H9 (cell line): ENCODE measurements around the gene EVI5. TPM values are rescaled to one million over a fixed set of nuclear protein-coding genes. Genes with fewer than 3 reads are reported as not detected.

ENCODE experiments used
- DNase-seq: peaks from one replicate; pipeline ENCODE4 v3.0.0-alpha.2; 2017
- H2AFZ ChIP-seq: one replicate; pipeline ENCODE4 v1.6.1; 2013; ENCODE audit warnings: mild to moderate bottlenecking, low read length, control low read depth, moderate library complexity
- H2AK5ac ChIP-seq: 2 replicates; pipeline ENCODE4 v1.6.1; 2013; ENCODE audit warnings: low read length, control low read depth, mixed read lengths; ENCODE audit not compliant: insufficient read length
- H2BK120ac ChIP-seq: one replicate; pipeline ENCODE4 v1.6.1; 2013; ENCODE audit warnings: low read depth, mild to moderate bottlenecking, low read length, control low read depth, inconsistent platforms; ENCODE audit not compliant: poor library complexity, severe bottlenecking
- H2BK12ac ChIP-seq: 2 replicates; pipeline ENCODE4 v1.6.1; 2013; ENCODE audit warnings: low read length, control low read depth, mixed read lengths, low read depth; ENCODE audit not compliant: insufficient read length
- H2BK15ac ChIP-seq: 2 replicates; pipeline ENCODE4 v1.6.1; 2013; ENCODE audit warnings: low read depth, low read length, control low read depth
- H2BK20ac ChIP-seq: one replicate; pipeline ENCODE4 v1.6.1; 2013; ENCODE audit warnings: low read depth, mild to moderate bottlenecking, low read length, control low read depth, inconsistent platforms; ENCODE audit not compliant: poor library complexity, severe bottlenecking
- H2BK5ac ChIP-seq: 2 replicates; pipeline ENCODE4 v1.6.1; 2013; ENCODE audit warnings: low read length, control low read depth, mixed read lengths; ENCODE audit not compliant: insufficient read length
- H3K14ac ChIP-seq: 2 replicates; pipeline ENCODE4 v1.6.1; 2013; ENCODE audit warnings: low read length, control low read depth; ENCODE audit not compliant: insufficient read depth
- H3K18ac ChIP-seq: 2 replicates; pipeline ENCODE4 v1.6.1; 2013; ENCODE audit warnings: low read depth, mild to moderate bottlenecking, mixed read lengths, low read length, control low read depth; ENCODE audit not compliant: insufficient read length
- H3K23ac ChIP-seq: 2 replicates; pipeline ENCODE4 v1.6.1; 2013; ENCODE audit warnings: low read length, control low read depth, mixed read lengths, low read depth; ENCODE audit not compliant: insufficient read length
- H3K23me2 ChIP-seq: 2 replicates; pipeline ENCODE4 v1.6.1; 2013; ENCODE audit warnings: low read depth, mild to moderate bottlenecking, mixed read lengths, low read length, control low read depth; ENCODE audit not compliant: insufficient read length, poor library complexity, severe bottlenecking
- H3K27ac ChIP-seq: 2 replicates; pipeline ENCODE4 v1.5.1; 2013; ENCODE audit warnings: low read length, control low read depth, mixed read lengths, low read depth; ENCODE audit not compliant: insufficient read length
- H3K27me3 ChIP-seq: 2 replicates; pipeline ENCODE4 v1.6.1; 2013; ENCODE audit warnings: low read length, control low read depth, inconsistent platforms; ENCODE audit not compliant: insufficient read depth
- H3K4ac ChIP-seq: 2 replicates; pipeline ENCODE4 v1.6.1; 2013; ENCODE audit warnings: low read depth, mild to moderate bottlenecking, control low read depth, inconsistent platforms, low read length, moderate library complexity
- H3K4me1 ChIP-seq: 2 replicates; pipeline ENCODE4 v1.6.1; 2013; ENCODE audit warnings: low read length, control low read depth, inconsistent platforms; ENCODE audit not compliant: insufficient read depth
- H3K4me2 ChIP-seq: 2 replicates; pipeline ENCODE4 v1.6.1; 2013; ENCODE audit warnings: low read length, control low read depth, mixed read lengths; ENCODE audit not compliant: insufficient read length, insufficient read depth
- H3K56ac ChIP-seq: 2 replicates; pipeline ENCODE4 v1.6.1; 2013; ENCODE audit warnings: low read depth, mild to moderate bottlenecking, mixed read lengths, low read length, control low read depth; ENCODE audit not compliant: insufficient read length
- H3K79me1 ChIP-seq: 2 replicates; pipeline ENCODE4 v1.6.1; 2013; ENCODE audit warnings: low read depth, mild to moderate bottlenecking, moderate library complexity, low read length, control low read depth, inconsistent platforms; ENCODE audit not compliant: insufficient read depth, poor library complexity, severe bottlenecking
- H3K79me2 ChIP-seq: 2 replicates; pipeline ENCODE4 v1.6.1; 2013; ENCODE audit warnings: low read length, control low read depth, inconsistent platforms; ENCODE audit not compliant: insufficient read depth
- H3K9ac ChIP-seq: 2 replicates; pipeline ENCODE4 v1.6.1; 2013; ENCODE audit warnings: low read length, control low read depth, mixed read lengths; ENCODE audit not compliant: insufficient read length; ENCODE audit errors: extremely low read depth
- H3K9me3 ChIP-seq: one replicate; pipeline ENCODE4 v1.6.1; 2013; ENCODE audit warnings: low read depth, low read length, inconsistent platforms; ENCODE audit not compliant: control insufficient read depth
- H3T11ph ChIP-seq: one replicate; pipeline ENCODE4 v1.6.1; 2013; ENCODE audit warnings: mild to moderate bottlenecking, low read length, control low read depth, inconsistent platforms
- H4K20me1 ChIP-seq: one replicate; pipeline ENCODE4 v1.6.1; 2013; ENCODE audit not compliant: control insufficient read depth, insufficient read length, insufficient read depth
- H4K5ac ChIP-seq: 2 replicates; pipeline ENCODE4 v1.6.1; 2013; ENCODE audit warnings: low read depth, mild to moderate bottlenecking, mixed read lengths, low read length, control low read depth; ENCODE audit not compliant: insufficient read length
- H4K8ac ChIP-seq: replicated peaks from 2 replicates; pipeline ENCODE4 v1.6.1; 2013; ENCODE audit warnings: low read length, control low read depth, mixed read lengths, low read depth; ENCODE audit not compliant: insufficient read length
- H4K91ac ChIP-seq: 2 replicates; pipeline ENCODE4 v1.6.1; 2013; ENCODE audit warnings: low read depth, mild to moderate bottlenecking, moderate library complexity, mixed read lengths, low read length, control low read depth; ENCODE audit not compliant: insufficient read length
- H3K27ac Mint-ChIP-seq, 3 experiments: 2 replicates in 2 of 3; 3 replicates in 1 of 3; pipeline ENCODE4 v1.8.0; 2020 to 2021; ENCODE audit warnings: mixed read lengths in 3 of 3, mild to moderate bottlenecking in 1 of 3, moderate library complexity in 1 of 3
- H3K27me3 Mint-ChIP-seq: 2 replicates; pipeline ENCODE4 v1.8.0; 2021; ENCODE audit warnings: low read depth, mild to moderate bottlenecking, moderate library complexity, mixed read lengths
- H3K36me3 Mint-ChIP-seq, 3 experiments: 2 replicates in 2 of 3; 3 replicates in 1 of 3; pipeline ENCODE4 v1.8.0; 2020 to 2021; ENCODE audit warnings: low read depth in 3 of 3, mixed read lengths in 3 of 3; ENCODE audit not compliant: insufficient read depth in 1 of 3
- H3K4me1 Mint-ChIP-seq, 2 experiments: 2 replicates each; pipeline ENCODE4 v1.8.0; 2020; ENCODE audit warnings: mixed read lengths in 2 of 2
- H3K4me3 Mint-ChIP-seq, 2 experiments: 2 replicates in 1 of 2; 3 replicates in 1 of 2; pipeline ENCODE4 v1.8.0; 2020 to 2021; ENCODE audit warnings: mild to moderate bottlenecking in 2 of 2, mixed read lengths in 2 of 2, moderate library complexity in 1 of 2
- H3K9me3 Mint-ChIP-seq, 2 experiments: 2 replicates in 1 of 2; 3 replicates in 1 of 2; pipeline ENCODE4 v1.8.0; 2020; ENCODE audit warnings: mild to moderate bottlenecking in 2 of 2, mixed read lengths in 2 of 2, moderate library complexity in 1 of 2
- WGBS: extraction: QIAGEN DNeasy Blood & Tissue Kit; methylation state at CpG from one replicate; pipeline ENCODE4 v1.1.7; 2013; ENCODE audit warnings: missing lambda C conversion rate, low lambda C conversion rate, mixed read lengths; ENCODE audit not compliant: insufficient read length; ENCODE audit errors: extremely low coverage; 5-methylcytosine and 5-hydroxymethylcytosine counted together
- total RNA-seq: library from RNA; stranded (reverse); gene quantifications from 2 replicates; pipeline ENCODE4 v1.2.1, GENCODE V29; 2021
- TF ChIP-seq, protein P1 (sequence below): fragments of 200-600 bp; sonication (generic); conservative IDR thresholded peaks from 3 replicates; pipeline ENCODE4 v1.8.0; 2021; ENCODE audit warnings: antibody characterized with exemption, mild to moderate bottlenecking

The EVI5 gene
- total RNA-seq, 1 experiment from 2014 or later: 9.7 TPM

DNA sequence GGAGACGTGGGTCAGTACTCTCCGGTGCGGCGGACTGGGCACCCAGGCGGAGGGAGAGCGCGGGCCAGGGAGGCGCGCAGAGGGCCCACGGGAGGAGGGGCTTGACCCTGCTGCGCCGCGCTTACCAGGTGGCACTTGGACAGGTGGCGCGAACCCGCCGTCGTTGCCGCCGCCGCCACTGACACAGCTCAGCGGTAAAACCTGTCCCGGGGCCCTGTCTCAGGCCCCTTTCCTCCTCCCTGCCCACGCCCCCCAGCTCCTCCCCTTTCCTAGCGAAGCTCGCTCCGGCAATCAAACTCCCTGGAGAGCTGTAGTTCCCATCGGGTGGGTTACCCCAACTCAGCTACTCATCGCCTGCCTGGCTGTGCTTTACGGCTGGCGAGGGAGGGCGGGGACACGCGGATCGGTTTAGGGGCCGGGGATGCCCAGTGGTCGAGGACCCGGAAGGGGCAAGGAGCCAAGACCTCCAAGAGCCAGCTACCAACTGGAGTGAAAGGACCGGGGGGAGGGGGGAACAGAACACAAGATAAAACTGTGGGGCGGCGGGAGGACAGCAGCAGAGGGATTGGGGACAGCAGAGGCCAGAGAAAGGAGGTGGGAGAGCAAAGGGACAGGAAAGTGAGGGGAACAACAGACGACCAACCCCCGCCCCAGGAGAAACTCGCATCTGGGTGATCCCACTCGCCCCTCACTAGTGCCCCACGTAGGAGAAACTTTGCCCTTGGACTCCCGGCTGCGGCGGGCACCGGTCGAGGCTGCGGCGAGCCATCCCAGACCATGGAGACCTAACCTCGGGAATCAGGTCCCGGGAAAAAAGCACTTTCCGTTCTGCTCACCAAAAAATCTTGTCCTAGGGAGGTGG lies 301.1 kb downstream of the EVI5 start:
- Histone ChIP-seq H4K20me1 (no peaks in the 10 kb centered on the region), H3K14ac (no peak overlapping the region), H3K9me3 (no peaks in the 10 kb centered on the region), H2BK5ac (no peak overlapping the region), H3K4me1 (no peaks in the 10 kb centered on the region), H3K18ac (no peak overlapping the region), H4K91ac (no peak overlapping the region), H2AK5ac (no peak overlapping the region), H2AFZ (no peak overlapping the region), H3K27me3 (peaks cover 90% of the 10 kb centered on the region), H4K5ac (no peak overlapping the region), H3K23ac (no peak overlapping the region), H2BK20ac (no peak overlapping the region), H2BK15ac (no peak overlapping the region), H3K79me2 (no peaks in the 10 kb centered on the region), H4K8ac (no peak overlapping the region), H2BK120ac (no peak overlapping the region), H3K23me2 (peaks cover 43% of the 10 kb centered on the region), H3K9ac (no peak overlapping the region), H3K27ac (no peak overlapping the region), H3T11ph (no peak overlapping the region), H3K56ac (no peak overlapping the region), H3K4ac (no peak overlapping the region), H3K4me2 (peak overlapping the region; percentile 74), H3K79me1 (no peaks in the 10 kb centered on the region), H2BK12ac (no peak overlapping the region)
- H3K4me3 Mint-ChIP-seq: peak overlapping the region; percentile 51 to 83
- TF ChIP-seq, protein P1, sequence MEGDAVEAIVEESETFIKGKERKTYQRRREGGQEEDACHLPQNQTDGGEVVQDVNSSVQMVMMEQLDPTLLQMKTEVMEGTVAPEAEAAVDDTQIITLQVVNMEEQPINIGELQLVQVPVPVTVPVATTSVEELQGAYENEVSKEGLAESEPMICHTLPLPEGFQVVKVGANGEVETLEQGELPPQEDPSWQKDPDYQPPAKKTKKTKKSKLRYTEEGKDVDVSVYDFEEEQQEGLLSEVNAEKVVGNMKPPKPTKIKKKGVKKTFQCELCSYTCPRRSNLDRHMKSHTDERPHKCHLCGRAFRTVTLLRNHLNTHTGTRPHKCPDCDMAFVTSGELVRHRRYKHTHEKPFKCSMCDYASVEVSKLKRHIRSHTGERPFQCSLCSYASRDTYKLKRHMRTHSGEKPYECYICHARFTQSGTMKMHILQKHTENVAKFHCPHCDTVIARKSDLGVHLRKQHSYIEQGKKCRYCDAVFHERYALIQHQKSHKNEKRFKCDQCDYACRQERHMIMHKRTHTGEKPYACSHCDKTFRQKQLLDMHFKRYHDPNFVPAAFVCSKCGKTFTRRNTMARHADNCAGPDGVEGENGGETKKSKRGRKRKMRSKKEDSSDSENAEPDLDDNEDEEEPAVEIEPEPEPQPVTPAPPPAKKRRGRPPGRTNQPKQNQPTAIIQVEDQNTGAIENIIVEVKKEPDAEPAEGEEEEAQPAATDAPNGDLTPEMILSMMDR: no peak
- H3K27me3 Mint-ChIP-seq: peaks cover 98% of the 10 kb centered on the region
- peak; percentile 69 for DNase-seq
- peaks cover 34 to 46% of the 10 kb centered on the region in 2 experiments for H3K4me1 Mint-ChIP-seq
- H3K36me3 Mint-ChIP-seq: peaks cover 0 to 4% (median 0%) of the 10 kb centered on the region in 3 experiments; a peak in 2 of 7 replicates
- peaks cover 5 to 14% of the 10 kb centered on the region in 2 experiments for H3K9me3 Mint-ChIP-seq
- WGBS: no CpG with 5 or more reads among the region's 56 CpGs
- H3K27ac Mint-ChIP-seq: no peak overlapping the region; a peak in 1 of 7 replicates
